GM12891 (cell line): ENCODE results near the gene PRDM2.

Source experiments
- DNase-seq: peaks from one replicate; pipeline ENCODE4 v3.0.0; 2011; ENCODE audit warnings: low spot score; ENCODE audit not compliant: insufficient read length
- FAIRE-seq: peaks from 2 replicates; lab custom pipeline; 2011; peaks lifted over from hg19 to GRCh38; lab: Jason Lieb, UNC
- PAX5 ChIP-seq: IDR thresholded peaks from 2 replicates; pipeline ENCODE4 v1.6.1; 2011; ENCODE audit warnings: low read length, moderate library complexity, mild to moderate bottlenecking; ENCODE audit not compliant: insufficient read depth, severe bottlenecking
- POLR2A ChIP-seq: IDR thresholded peaks from 2 replicates; pipeline ENCODE4 v1.6.1; 2011; ENCODE audit warnings: low read depth, low read length, control low read depth
- POLR2AphosphoS5 ChIP-seq: IDR thresholded peaks from 2 replicates; pipeline ENCODE4 v1.6.1; 2011; ENCODE audit warnings: low read depth, low read length, control low read depth
- POU2F2 ChIP-seq: IDR thresholded peaks from 2 replicates; pipeline ENCODE4 v1.6.1; 2011; ENCODE audit warnings: low read depth, mild to moderate bottlenecking, control low read depth, low read length, moderate library complexity
- SPI1 ChIP-seq: IDR thresholded peaks from 2 replicates; pipeline ENCODE4 v1.6.1; 2011; ENCODE audit warnings: low read depth, low read length, control low read depth
- TAF1 ChIP-seq: IDR thresholded peaks from 2 replicates; pipeline ENCODE4 v1.6.1; 2011; ENCODE audit warnings: low read depth, low read length, control low read depth

The PRDM2 gene

GRCh38 chr1:13797397-13797796 is 97.4 kb downstream of the PRDM2 start:
- FAIRE-seq = no peak
- TF ChIP-seq POLR2A = no peak
- TF ChIP-seq POLR2AphosphoS5 = no peak
- TF ChIP-seq SPI1 = no peak
- TF ChIP-seq TAF1 = no peak
- TF ChIP-seq PAX5 = no peak
- TF ChIP-seq POU2F2 = no peak
- no peak for DNase-seq

- TF ChIP-seq POLR2AphosphoS5 = no peak
- no peak for TF ChIP-seq POU2F2
- no peak for TF ChIP-seq POLR2A
- TF ChIP-seq TAF1 = no peak
- no peak for TF ChIP-seq SPI1
- TF ChIP-seq PAX5 = no peak
- FAIRE-seq (no peak), DNase-seq (no peak)
Measured at GRCh38 chr1:13798120-13798519, 98.1 kb downstream of the PRDM2 start.

GRCh38 chr1:13799502-13800283 is 99.7 kb downstream of the PRDM2 start:
- no peak for DNase-seq
- FAIRE-seq = no peak

GRCh38 chr1:13801232-13801631 is 101.2 kb downstream of the PRDM2 start:
- TF ChIP-seq POLR2A = no peak
- TF ChIP-seq POLR2AphosphoS5 = no peak
- FAIRE-seq = no peak
- DNase-seq = no peak

More at GRCh38 chr1:13799502-13800283, 99.7 kb downstream of the PRDM2 start:
- TF ChIP-seq TAF1 (no peak), SPI1 (no peak), POLR2AphosphoS5 (no peak), PAX5 (no peak), POU2F2 (no peak), POLR2A (no peak)

GRCh38 chr1:13801655-13802486 is 101.9 kb downstream of the PRDM2 start:
- FAIRE-seq (no peak), DNase-seq (no peak)

DNA sequence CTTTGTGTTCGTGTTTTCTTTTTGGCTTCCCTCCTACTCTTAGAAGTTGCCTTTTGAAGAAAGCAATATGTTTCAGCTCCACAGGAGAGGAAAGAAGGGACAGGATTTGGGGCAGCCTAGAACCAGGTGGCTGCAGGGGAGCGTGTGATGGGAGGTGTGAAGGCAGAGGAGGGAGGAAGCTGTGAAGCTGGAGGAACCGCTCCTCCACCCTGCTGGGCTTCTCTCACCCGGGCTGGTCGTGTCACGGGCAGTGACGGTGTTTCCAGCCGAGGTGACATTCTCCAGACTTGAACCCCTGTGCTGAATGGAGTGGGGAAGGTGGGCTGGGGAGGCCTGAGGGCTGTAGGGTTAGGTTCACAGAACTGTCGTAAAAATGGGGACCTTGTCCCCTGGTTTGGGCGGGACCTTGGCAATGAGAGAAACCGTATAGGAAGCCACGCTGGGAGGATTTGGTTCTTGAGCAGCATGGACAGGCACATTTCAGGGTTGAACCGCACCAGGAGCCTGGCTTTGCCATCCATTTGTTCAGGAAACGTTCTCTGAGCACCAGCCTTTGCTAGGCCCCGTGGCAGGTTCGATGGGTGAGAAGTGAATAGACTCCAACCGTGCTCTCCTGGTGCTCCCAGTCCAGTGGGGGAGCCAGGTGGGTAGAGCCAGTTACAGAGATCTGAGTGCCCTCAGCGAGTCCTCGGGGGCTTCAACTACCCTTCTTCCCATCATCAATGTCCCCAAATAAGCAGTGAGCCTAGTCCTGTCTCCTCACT is 103.0 kb downstream of the PRDM2 start:
- FAIRE-seq (no peak), DNase-seq (no peak)
- no peak for TF ChIP-seq POLR2AphosphoS5
- no peak for TF ChIP-seq PAX5
- TF ChIP-seq POU2F2 = no peak
- no peak for TF ChIP-seq SPI1
- no peak for TF ChIP-seq POLR2A
- no peak for TF ChIP-seq TAF1

More at GRCh38 chr1:13801655-13802486, 101.9 kb downstream of the PRDM2 start:
- TF ChIP-seq POU2F2 (no peak), POLR2A (no peak), SPI1 (no peak), PAX5 (no peak), POLR2AphosphoS5 (no peak), TAF1 (no peak)

- DNase-seq (no peak), FAIRE-seq (no peak)
- no peak for TF ChIP-seq SPI1
- no peak for TF ChIP-seq POLR2A
- no peak for TF ChIP-seq POLR2AphosphoS5
- no peak for TF ChIP-seq TAF1
- no peak for TF ChIP-seq PAX5
- TF ChIP-seq POU2F2 = no peak
Measured at GRCh38 chr1:13803546-13804239, 103.7 kb downstream of the PRDM2 start.

DNA sequence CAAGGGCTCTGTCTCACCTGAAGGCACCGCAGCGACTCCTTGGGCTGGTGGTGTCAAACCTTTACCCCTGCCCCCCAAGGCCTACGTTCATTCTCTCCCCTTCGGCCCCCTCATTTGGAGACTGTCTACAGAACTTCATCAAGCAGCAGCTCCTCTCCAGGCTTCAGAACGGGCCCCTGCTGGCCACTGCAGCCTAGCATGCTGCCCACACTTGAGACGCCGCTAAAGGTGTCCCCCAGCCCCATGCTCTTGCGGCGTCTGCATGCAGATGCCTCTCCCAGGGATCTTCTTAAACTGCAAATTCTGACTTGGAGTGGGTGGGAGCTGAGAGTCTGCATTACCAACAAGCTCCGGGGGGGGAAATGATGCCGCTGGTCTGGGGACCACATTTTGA is 104.2 kb downstream of the PRDM2 start:
- FAIRE-seq (no peak), DNase-seq (no peak)
- TF ChIP-seq POLR2AphosphoS5 = no peak
- TF ChIP-seq SPI1 = no peak
- TF ChIP-seq POLR2A = no peak
- no peak for TF ChIP-seq TAF1
- TF ChIP-seq PAX5 = no peak
- TF ChIP-seq POU2F2 = no peak

DNA sequence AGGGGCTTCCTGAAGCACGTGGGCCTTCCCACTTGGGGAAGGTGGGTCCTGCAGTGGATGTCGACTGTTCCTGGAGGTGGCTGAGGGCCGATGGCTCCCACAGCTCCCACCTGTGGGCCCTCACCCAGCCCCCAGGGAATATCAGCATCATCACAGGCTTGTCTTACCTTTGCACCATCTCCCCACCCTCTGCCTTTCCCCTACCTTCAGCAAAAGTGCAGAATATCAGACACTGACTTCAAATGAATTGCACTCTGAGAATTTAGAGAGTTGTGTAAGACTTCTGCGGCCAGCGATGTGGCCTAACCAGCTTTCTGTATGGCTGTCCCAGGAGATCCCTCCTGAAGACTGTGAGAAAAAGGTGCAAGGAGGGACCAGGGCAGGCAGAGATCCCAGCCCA is 105.4 kb downstream of the PRDM2 start:
- no peak for FAIRE-seq
- TF ChIP-seq PAX5 = no peak
- TF ChIP-seq TAF1 = no peak
- TF ChIP-seq SPI1 = no peak
- TF ChIP-seq POLR2AphosphoS5 = no peak
- TF ChIP-seq POU2F2 = no peak
- TF ChIP-seq POLR2A = no peak
- DNase-seq = no peak
